AG04450 (cell line): ENCODE results near the gene P2RY13. TPM values are rescaled to one million over a fixed set of nuclear protein-coding genes. Genes with fewer than 3 reads are reported as not detected.

Experiments used
- CTCF ChIA-PET: fragments of 300-600, 350-600 bp; formaldehyde crosslinking; extraction: SDS; loops from one replicate; lab custom pipeline; 2022; ENCODE audit warnings: antibody characterized with exemption, inconsistent platforms; lab: Charles Lee
- POLR2A ChIA-PET: fragments of 350-600 bp; formaldehyde crosslinking; extraction: SDS; loops from one replicate; lab custom pipeline; 2021; ENCODE audit warnings: antibody characterized with exemption, inconsistent platforms; lab: Yijun Ruan, JAX
- DNase-seq: peaks from one replicate; pipeline ENCODE4 v3.0.0-alpha.2; 2011; ENCODE audit warnings: low read depth, low spot score
- H3K27ac ChIP-seq: one replicate; pipeline ENCODE4 v1.5.1; 2012; ENCODE audit warnings: low read depth, low read length, control low read depth
- H3K27me3 ChIP-seq: one replicate; pipeline ENCODE4 v1.6.0; 2012; ENCODE audit warnings: low read length; ENCODE audit not compliant: control insufficient read depth, insufficient read depth
- H3K4me3 ChIP-seq: 2 replicates; pipeline ENCODE4 v1.5.1; 2011; ENCODE audit warnings: mild to moderate bottlenecking, low read depth, low read length, control low read depth
- H3K9me3 ChIP-seq: 2 replicates; pipeline ENCODE4 v1.5.1; 2012; ENCODE audit warnings: low read length; ENCODE audit not compliant: control insufficient read depth, insufficient read depth
- CTCF ChIP-seq: IDR thresholded peaks from 2 replicates; pipeline ENCODE4 v1.5.1; 2011; ENCODE audit warnings: low read depth, low read length, control low read depth, inconsistent platforms
- polyA plus RNA-seq: library from polyadenylated mRNA; depleted of rRNA; stranded (reverse); fragments of >200 nt; gene quantifications from 2 replicates; pipeline ENCODE4 v1.2.3, GENCODE V29; 2011

P2RY13 gene
- polyA plus RNA-seq, 1 experiment: not detected

GRCh38 chr3:151351648-151352047, 22.3 kb upstream of the P2RY13 start:
- no peaks in the 10 kb centered on the region for H3K9me3 ChIP-seq
- ChIA-PET CTCF (interaction anchor here (0.6 kb wide), 1 partner anchor 24 kb away, joined by 7 read pairs; no protein-coding TSS in a partner anchor), POLR2A (no interaction called here)
- no peak for DNase-seq
- no peaks in the 10 kb centered on the region for H3K27me3 ChIP-seq
- no peak overlapping the region for H3K4me3 ChIP-seq
- H3K27ac ChIP-seq: no peak overlapping the region
- no peak for TF ChIP-seq CTCF

- ChIA-PET POLR2A (no interaction called here), CTCF (interaction anchor here (0.6 kb wide), 1 partner anchor 23 kb away, joined by 7 read pairs; no protein-coding TSS in a partner anchor)
- DNase-seq: no peak
- no peaks in the 10 kb centered on the region for H3K27me3 ChIP-seq
- no peak for TF ChIP-seq CTCF
- H3K27ac ChIP-seq: no peak overlapping the region
- H3K4me3 ChIP-seq: no peak overlapping the region
- no peaks in the 10 kb centered on the region for H3K9me3 ChIP-seq
These were observed 21.9 kb upstream of the P2RY13 start for GRCh38 chr3:151351219-151351618.

GRCh38 chr3:151350656-151351055, 21.3 kb upstream of the P2RY13 start:
- no peak overlapping the region for H3K27ac ChIP-seq

GRCh38 chr3:151347432-151347831, 18.1 kb upstream of the P2RY13 start:
- DNase-seq: no peak
- Histone ChIP-seq H3K9me3 (no peaks in the 10 kb centered on the region), H3K27me3 (no peaks in the 10 kb centered on the region), H3K4me3 (no peak overlapping the region), H3K27ac (no peak overlapping the region)
- ChIA-PET POLR2A (no interaction called here), CTCF (interaction anchor here (1.5 kb wide), 1 partner anchor 87 kb away, joined by 3 read pairs; no protein-coding TSS in a partner anchor)
- no peak for TF ChIP-seq CTCF

More at GRCh38 chr3:151350656-151351055, 21.3 kb upstream of the P2RY13 start:
- Histone ChIP-seq H3K9me3 (no peaks in the 10 kb centered on the region), H3K27me3 (no peaks in the 10 kb centered on the region), H3K4me3 (no peak overlapping the region)
- TF ChIP-seq CTCF: no peak
- ChIA-PET POLR2A (no interaction called here), CTCF (interaction anchor here (1.3 kb wide), 1 partner anchor 23 kb away, joined by 3 read pairs; no protein-coding TSS in a partner anchor)
- DNase-seq: no peak

GRCh38 chr3:151346292-151346691, 16.9 kb upstream of the P2RY13 start:
- Histone ChIP-seq H3K27me3 (no peaks in the 10 kb centered on the region), H3K9me3 (no peaks in the 10 kb centered on the region), H3K4me3 (no peak overlapping the region), H3K27ac (no peak overlapping the region)
- no peak for TF ChIP-seq CTCF
- ChIA-PET CTCF (interaction anchor here (0.8 to 1.9 kb wide), 4 partner anchors 14 to 123 kb away, joined by 3 to 23 read pairs (median 4); no protein-coding TSS in a partner anchor), POLR2A (interaction anchor here (0.8 kb wide), 1 partner anchor 50 kb away, joined by 3 read pairs; no protein-coding TSS in a partner anchor)
- DNase-seq: no peak
